ENCODE results near the gene GPLD1.

The GPLD1 gene

DNA sequence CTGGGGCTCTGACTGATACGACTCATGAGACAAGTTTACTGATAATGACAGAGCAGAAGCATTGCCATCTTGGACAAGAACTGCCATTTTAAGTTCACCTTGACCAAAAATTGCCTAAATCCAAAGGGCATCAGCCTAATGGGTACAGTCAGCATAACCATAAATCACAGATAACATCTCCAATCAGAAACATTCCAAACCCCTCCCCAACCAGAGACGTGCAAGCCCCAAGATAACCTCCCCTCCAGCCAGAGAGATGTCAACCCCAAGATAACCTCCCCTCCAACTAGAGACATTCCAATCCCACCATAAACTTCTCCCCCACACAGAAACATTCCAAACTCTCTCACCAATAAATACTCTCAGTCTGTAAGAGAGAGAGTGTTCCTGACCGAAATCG is 10.5 kb downstream of the GPLD1 start:
- no peak for FAIRE-seq
- no peak for DNase-seq (ENCODE audit: insufficient read length)
- TF ChIP-seq TAF1 (IDR thresholded peaks at IDR 0.05; ENCODE audit: borderline replicate concordance, low read depth, low read length) (no peak), POLR2A (IDR thresholded peaks at IDR 0.05; ENCODE audit: low read depth, low read length) (no peak), POLR2AphosphoS5 (IDR thresholded peaks at IDR 0.05; ENCODE audit: low read depth, low read length) (no peak)

GRCh38 chr6:24477070-24477469 is 12.3 kb downstream of the GPLD1 start:
- FAIRE-seq = no peak
- DNase-seq (ENCODE audit: insufficient read length) = no peak
- no peak for TF ChIP-seq POLR2AphosphoS5 (IDR thresholded peaks at IDR 0.05; ENCODE audit: low read depth, low read length)
- TF ChIP-seq TAF1 (IDR thresholded peaks at IDR 0.05; ENCODE audit: borderline replicate concordance, low read depth, low read length) = no peak
- no peak for TF ChIP-seq POLR2A (IDR thresholded peaks at IDR 0.05; ENCODE audit: low read depth, low read length)

DNA sequence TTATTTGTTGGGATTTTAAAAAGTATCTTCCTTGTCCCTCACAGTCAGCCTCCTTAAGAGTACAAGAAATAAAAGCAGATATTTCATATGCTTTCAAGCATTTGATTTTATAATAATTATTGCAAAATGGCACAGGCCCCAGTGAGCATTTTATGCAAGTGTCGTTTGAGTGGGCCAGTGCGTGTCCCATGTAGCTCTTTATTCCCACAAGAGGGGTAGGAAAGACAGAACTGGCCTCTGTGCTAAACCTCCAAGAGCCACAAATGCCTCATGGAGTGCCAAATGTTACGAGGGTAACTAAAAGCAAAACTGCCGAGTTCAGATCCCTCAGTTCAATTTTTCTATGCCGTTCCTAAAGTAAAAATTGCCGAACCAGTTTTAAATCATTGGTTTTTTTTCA is 12.7 kb downstream of the GPLD1 start:
- TF ChIP-seq TAF1 (IDR thresholded peaks at IDR 0.05; ENCODE audit: borderline replicate concordance, low read depth, low read length) (no peak), POLR2AphosphoS5 (IDR thresholded peaks at IDR 0.05; ENCODE audit: low read depth, low read length) (no peak), POLR2A (IDR thresholded peaks at IDR 0.05; ENCODE audit: low read depth, low read length) (no peak)
- no peak for FAIRE-seq
- DNase-seq (ENCODE audit: insufficient read length) = no peak

- FAIRE-seq = no peak
Observed at GRCh38 chr6:24472181-24472580, 17.2 kb downstream of the GPLD1 start.

GRCh38 chr6:24469811-24470210 is 19.6 kb downstream of the GPLD1 start:
- no peak for FAIRE-seq
- TF ChIP-seq TAF1 (IDR thresholded peaks at IDR 0.05; ENCODE audit: borderline replicate concordance, low read depth, low read length) = no peak
- no peak for TF ChIP-seq POLR2A (IDR thresholded peaks at IDR 0.05; ENCODE audit: low read depth, low read length)
- TF ChIP-seq POLR2AphosphoS5 (IDR thresholded peaks at IDR 0.05; ENCODE audit: low read depth, low read length) = no peak

More at GRCh38 chr6:24472181-24472580, 17.2 kb downstream of the GPLD1 start:
- DNase-seq (ENCODE audit: insufficient read length) = no peak
- TF ChIP-seq TAF1 (IDR thresholded peaks at IDR 0.05; ENCODE audit: borderline replicate concordance, low read depth, low read length) = no peak
- no peak for TF ChIP-seq POLR2A (IDR thresholded peaks at IDR 0.05; ENCODE audit: low read depth, low read length)
- TF ChIP-seq POLR2AphosphoS5 (IDR thresholded peaks at IDR 0.05; ENCODE audit: low read depth, low read length) = no peak

GRCh38 chr6:24464253-24465038 is 24.9 kb downstream of the GPLD1 start:
- FAIRE-seq = no peak
- DNase-seq (ENCODE audit: insufficient read length) = no peak
- no peak for TF ChIP-seq POLR2A (IDR thresholded peaks at IDR 0.05; ENCODE audit: low read depth, low read length)

More at GRCh38 chr6:24469811-24470210, 19.6 kb downstream of the GPLD1 start:
- no peak for DNase-seq (ENCODE audit: insufficient read length)

DNA sequence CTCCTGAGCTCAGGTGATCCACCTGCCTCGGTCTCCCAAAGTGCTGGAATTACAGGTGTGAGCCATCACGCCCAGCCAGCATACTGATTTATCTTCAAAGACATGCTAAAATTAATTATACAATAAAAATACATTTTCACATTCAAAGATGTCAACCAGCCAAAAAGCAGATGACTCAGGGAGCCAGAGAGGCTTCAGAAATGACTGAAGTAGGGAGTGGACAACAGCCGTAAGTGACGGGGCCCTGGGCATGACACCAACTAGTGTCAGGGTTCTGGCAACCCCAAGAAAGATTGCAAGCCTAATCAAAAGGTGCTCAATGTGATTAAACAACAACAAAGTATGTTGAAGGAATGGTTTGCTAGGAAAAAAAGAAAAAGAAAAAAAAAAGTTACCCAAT is 28.4 kb downstream of the GPLD1 start:
- TF ChIP-seq POLR2A (IDR thresholded peaks at IDR 0.05; ENCODE audit: low read depth, low read length) = no peak
- TF ChIP-seq TAF1 (IDR thresholded peaks at IDR 0.05; ENCODE audit: borderline replicate concordance, low read depth, low read length) = no peak
- no peak for TF ChIP-seq POLR2AphosphoS5 (IDR thresholded peaks at IDR 0.05; ENCODE audit: low read depth, low read length)
- DNase-seq (ENCODE audit: insufficient read length) = no peak
- no peak for FAIRE-seq

GRCh38 chr6:24458941-24459340 is 30.4 kb downstream of the GPLD1 start:
- no peak for FAIRE-seq
- TF ChIP-seq POLR2AphosphoS5 (IDR thresholded peaks at IDR 0.05; ENCODE audit: low read depth, low read length) (no peak), TAF1 (IDR thresholded peaks at IDR 0.05; ENCODE audit: borderline replicate concordance, low read depth, low read length) (no peak), POLR2A (IDR thresholded peaks at IDR 0.05; ENCODE audit: low read depth, low read length) (no peak)
- no peak for DNase-seq (ENCODE audit: insufficient read length)

GRCh38 chr6:24458134-24458533 is 31.2 kb downstream of the GPLD1 start:
- FAIRE-seq (no peak), DNase-seq (ENCODE audit: insufficient read length) (no peak)
- TF ChIP-seq POLR2A (IDR thresholded peaks at IDR 0.05; ENCODE audit: low read depth, low read length) (no peak), TAF1 (IDR thresholded peaks at IDR 0.05; ENCODE audit: borderline replicate concordance, low read depth, low read length) (no peak), POLR2AphosphoS5 (IDR thresholded peaks at IDR 0.05; ENCODE audit: low read depth, low read length) (no peak)

DNA sequence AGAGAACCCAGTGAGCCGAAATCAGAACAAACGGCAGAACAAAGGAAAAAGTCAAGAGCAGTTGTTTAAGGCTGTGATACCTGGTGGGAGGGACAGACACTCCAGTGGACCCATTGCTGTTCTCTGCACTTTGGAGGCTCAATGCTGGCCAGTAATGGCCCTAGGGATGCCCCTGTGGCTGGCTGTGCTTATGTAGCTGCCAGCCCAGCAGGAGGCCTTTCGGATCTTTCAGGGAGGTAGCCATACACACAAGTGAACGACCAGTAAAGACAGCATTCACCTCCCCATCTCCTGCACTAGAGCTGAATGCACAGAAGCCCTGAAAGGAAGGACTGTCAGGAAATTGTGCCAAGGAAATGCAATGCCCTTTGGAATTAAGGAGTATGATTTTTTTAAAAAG is 34.3 kb downstream of the GPLD1 start:
- TF ChIP-seq POLR2A (IDR thresholded peaks at IDR 0.05; ENCODE audit: low read depth, low read length) = no peak
- no peak for TF ChIP-seq TAF1 (IDR thresholded peaks at IDR 0.05; ENCODE audit: borderline replicate concordance, low read depth, low read length)
- TF ChIP-seq POLR2AphosphoS5 (IDR thresholded peaks at IDR 0.05; ENCODE audit: low read depth, low read length) = no peak
- no peak for DNase-seq (ENCODE audit: insufficient read length)
- no peak for FAIRE-seq

GRCh38 chr6:24454452-24454851 is 34.9 kb downstream of the GPLD1 start:
- no peak for FAIRE-seq
- TF ChIP-seq POLR2AphosphoS5 (IDR thresholded peaks at IDR 0.05; ENCODE audit: low read depth, low read length) (no peak), POLR2A (IDR thresholded peaks at IDR 0.05; ENCODE audit: low read depth, low read length) (no peak), TAF1 (IDR thresholded peaks at IDR 0.05; ENCODE audit: borderline replicate concordance, low read depth, low read length) (no peak)
- no peak for DNase-seq (ENCODE audit: insufficient read length)

DNA sequence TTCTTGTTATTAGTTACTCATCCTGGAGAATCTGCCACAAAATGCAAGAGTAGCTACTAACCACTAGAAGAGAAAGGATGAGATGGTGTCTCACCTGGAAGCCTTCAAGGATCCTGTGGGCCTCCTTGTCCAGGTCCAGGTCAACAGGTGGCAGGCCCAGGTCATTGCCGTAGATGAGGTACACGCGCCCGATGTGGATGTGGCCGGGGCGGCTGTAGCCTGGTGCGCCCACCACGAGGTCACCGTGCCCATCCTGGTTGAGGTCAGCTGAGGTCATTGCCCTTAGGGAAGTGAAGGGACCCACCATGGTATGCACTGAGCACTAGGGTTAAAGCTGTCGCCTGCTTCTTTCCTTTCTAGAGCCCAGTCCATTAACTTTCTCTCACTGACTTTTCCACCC is 35.5 kb downstream of the GPLD1 start:
- TF ChIP-seq POLR2A (IDR thresholded peaks at IDR 0.05; ENCODE audit: low read depth, low read length) (no peak), TAF1 (IDR thresholded peaks at IDR 0.05; ENCODE audit: borderline replicate concordance, low read depth, low read length) (no peak), POLR2AphosphoS5 (IDR thresholded peaks at IDR 0.05; ENCODE audit: low read depth, low read length) (no peak)
- FAIRE-seq (no peak), DNase-seq (ENCODE audit: insufficient read length) (no peak)
